GM12864 (cell line): ENCODE measurements around the gene BCDIN3D.

Source experiments
- DNase-seq: peaks from one replicate; pipeline ENCODE4 v3.0.0-alpha.2; 2011; ENCODE audit warnings: low read depth
- H3K4me3 ChIP-seq: 2 replicates; pipeline ENCODE4 v1.5.1; 2011; ENCODE audit warnings: mild to moderate bottlenecking, low read depth, low read length, control low read depth
- CTCF ChIP-seq: IDR thresholded peaks from 2 replicates; pipeline ENCODE4 v1.5.1; 2011; ENCODE audit warnings: low read depth, mild to moderate bottlenecking, moderate library complexity, low read length, control low read depth, inconsistent platforms; ENCODE audit errors: missing control alignments

The BCDIN3D gene

GRCh38 chr12:49792976-49793580, 49.8 kb downstream of the BCDIN3D start:
- no peak for DNase-seq
- no peak for TF ChIP-seq CTCF
- H3K4me3 ChIP-seq, result no peak overlapping the region

GRCh38 chr12:49792181-49792970, 50.5 kb downstream of the BCDIN3D start:
- TF ChIP-seq CTCF, result no peak
- DNase-seq, result no peak
- H3K4me3 ChIP-seq, result no peak overlapping the region

GRCh38 chr12:49791700-49792099, 51.2 kb downstream of the BCDIN3D start:
- no peak for DNase-seq
- no peak overlapping the region for H3K4me3 ChIP-seq
- TF ChIP-seq CTCF, result no peak

- no peak overlapping the region for H3K4me3 ChIP-seq
- no peak for TF ChIP-seq CTCF
- DNase-seq, result no peak
Observed at GRCh38 chr12:49790741-49791555, 52.0 kb downstream of the BCDIN3D start.

GRCh38 chr12:49789992-49790391, 52.9 kb downstream of the BCDIN3D start:
- no peak overlapping the region for H3K4me3 ChIP-seq
- DNase-seq, result no peak
- TF ChIP-seq CTCF, result no peak

GRCh38 chr12:49787672-49788071, 55.2 kb downstream of the BCDIN3D start:
- TF ChIP-seq CTCF, result no peak
- H3K4me3 ChIP-seq, result no peak overlapping the region
- DNase-seq, result no peak
